GM23338 (cell line): ENCODE data around the gene ANP32E. TPM values are rescaled to one million over a fixed set of nuclear protein-coding genes. Genes with fewer than 3 reads are reported as not detected.

Experiments
- ATAC-seq: fragments of 200-7000 bp; cut with Tn5 transposase; 3 replicates; pipeline ENCODE4 v1.9.1; 2020
- DNase-seq: peaks from one replicate; pipeline ENCODE4 v3.0.0-alpha.2; 2015; ENCODE audit warnings: low spot score
- H2AFZ ChIP-seq: fragments of 200-600 bp; sonication (generic); 2 replicates; pipeline ENCODE4 v1.8.0; 2016; ENCODE audit warnings: antibody characterized with exemption, mild to moderate bottlenecking, moderate library complexity
- H3F3A ChIP-seq: fragments of 200-600 bp; sonication (generic); replicated peaks from 2 replicates; pipeline ENCODE4 v1.8.0; 2017; ENCODE audit warnings: antibody characterized with exemption, mixed run types, low read depth
- H3K27ac ChIP-seq: fragments of 200-600 bp; sonication (generic); 2 replicates; pipeline ENCODE4 v1.6.1; 2016; ENCODE audit warnings: low read depth
- H3K27me3 ChIP-seq: fragments of 200-600 bp; sonication (generic); 2 replicates; pipeline ENCODE4 v1.8.0; 2016; ENCODE audit warnings: mild to moderate bottlenecking, mixed run types, moderate library complexity; ENCODE audit not compliant: insufficient read depth
- H3K36me3 ChIP-seq: fragments of 200-600 bp; sonication (generic); 2 replicates; pipeline ENCODE4 v1.8.0; 2016; ENCODE audit warnings: mild to moderate bottlenecking; ENCODE audit not compliant: insufficient read depth
- H3K4me1 ChIP-seq: fragments of 200-600 bp; sonication (generic); 2 replicates; pipeline ENCODE4 v1.8.0; 2016; ENCODE audit warnings: mild to moderate bottlenecking, moderate library complexity; ENCODE audit not compliant: insufficient read depth
- H3K4me2 ChIP-seq: fragments of 200-600 bp; sonication (generic); 2 replicates; pipeline ENCODE4 v1.7.1; 2017; ENCODE audit warnings: mixed run types
- H3K4me3 ChIP-seq: fragments of 200-600 bp; sonication (generic); 2 replicates; pipeline ENCODE4 v1.6.1; 2016; ENCODE audit warnings: mixed run types
- H3K79me2 ChIP-seq: fragments of 200-600 bp; sonication (generic); replicated peaks from 2 replicates; pipeline ENCODE4 v1.8.0; 2017; ENCODE audit warnings: mild to moderate bottlenecking; ENCODE audit not compliant: insufficient read depth
- H3K9me2 ChIP-seq: fragments of 200-600 bp; sonication (generic); 2 replicates; pipeline ENCODE4 v1.8.0; 2017; ENCODE audit not compliant: insufficient read depth
- H4K20me1 ChIP-seq: fragments of 200-600 bp; sonication (generic); replicated peaks from 2 replicates; pipeline ENCODE4 v1.8.0; 2017; ENCODE audit warnings: mild to moderate bottlenecking; ENCODE audit not compliant: insufficient read depth
- H3K27ac Mint-ChIP-seq: 2 replicates; pipeline ENCODE4 v1.8.0; 2020; ENCODE audit warnings: inconsistent platforms, mild to moderate bottlenecking, moderate library complexity, mixed read lengths
- H3K27me3 Mint-ChIP-seq: 3 replicates; pipeline ENCODE4 v1.8.0; 2022; ENCODE audit warnings: low read depth, mild to moderate bottlenecking, moderate library complexity, mixed read lengths, inconsistent platforms; ENCODE audit not compliant: insufficient read depth, poor library complexity
- H3K36me3 Mint-ChIP-seq: 3 replicates; pipeline ENCODE4 v1.8.0; 2021; ENCODE audit warnings: low read depth, mild to moderate bottlenecking, inconsistent platforms, moderate library complexity, mixed read lengths
- H3K4me1 Mint-ChIP-seq: 3 replicates; pipeline ENCODE4 v1.8.0; 2020; ENCODE audit warnings: mild to moderate bottlenecking, inconsistent platforms, mixed read lengths
- H3K4me3 Mint-ChIP-seq: 3 replicates; pipeline ENCODE4 v1.8.0; 2021; ENCODE audit warnings: moderate library complexity, mild to moderate bottlenecking, inconsistent platforms, mixed read lengths
- H3K9me3 Mint-ChIP-seq: 3 replicates; pipeline ENCODE4 v1.8.0; 2020; ENCODE audit warnings: moderate library complexity, mild to moderate bottlenecking, inconsistent platforms, mixed read lengths
- CREB1 ChIP-seq: fragments of 250-450 bp; sonication (Bioruptor Pico); IDR thresholded peaks from 2 replicates; pipeline ENCODE4 v1.5.0; 2020; ENCODE audit warnings: low read depth, mild to moderate bottlenecking, moderate library complexity
- EZH2 ChIP-seq: fragments of 200-600 bp; sonication (generic); IDR thresholded peaks from one replicate; pipeline ENCODE4 v1.8.0; 2017; ENCODE audit warnings: antibody characterized with exemption, mild to moderate bottlenecking, low read depth; ENCODE audit not compliant: unreplicated experiment
- EZH2phosphoT487 ChIP-seq: fragments of 200-600 bp; sonication (generic); IDR thresholded peaks from one replicate; pipeline ENCODE4 v1.8.1; 2018; ENCODE audit warnings: antibody characterized with exemption; ENCODE audit not compliant: unreplicated experiment
- JUNB ChIP-seq: IDR thresholded peaks from one replicate; pipeline ENCODE4 v1.6.1; 2016; ENCODE audit warnings: antibody characterized with exemption; ENCODE audit not compliant: unreplicated experiment
- POLR2AphosphoS5 ChIP-seq: IDR thresholded peaks from 2 replicates; pipeline ENCODE4 v1.6.1; 2016; ENCODE audit warnings: antibody characterized with exemption, low read depth
- ZNF114 ChIP-seq: fragments of 250-450 bp; sonication (Bioruptor Pico); IDR thresholded peaks from 2 replicates; pipeline ENCODE4 v1.5.0; 2020; ENCODE audit warnings: mild to moderate bottlenecking, moderate library complexity
- polyA plus RNA-seq: library from polyadenylated mRNA; unstranded; fragments of >200 nt; fragmentation: Nextera tagmentation; extraction: Ambion mirVana; gene quantifications from 2 replicates; pipeline ENCODE4 v1.2.1, GENCODE V29; 2016
- total RNA-seq: library from RNA; depleted of rRNA; stranded (reverse); fragments of >200 nt; shearing (Covaris generic); gene quantifications from 2 replicates; pipeline ENCODE4 v1.2.3, GENCODE V29; 2014
- TF ChIP-seq, protein P1 (sequence below): IDR thresholded peaks from 2 replicates; pipeline ENCODE4 v1.6.1; 2016; ENCODE audit warnings: antibody characterized with exemption
- TF ChIP-seq, protein P2 (sequence below), 2 experiments: fragments of 200-600 bp in 1 of 2; sonication (generic) in 1 of 2; conservative IDR thresholded peaks; 2 replicates each; pipeline versions ENCODE4 v1.5.1 to v1.6.1; 2016 to 2017; ENCODE audit warnings: antibody characterized with exemption in 2 of 2, low read depth in 2 of 2, mild to moderate bottlenecking in 2 of 2, moderate library complexity in 1 of 2
- TF ChIP-seq, protein P3 (sequence below): IDR thresholded peaks from one replicate; pipeline ENCODE4 v1.6.1; 2018; ENCODE audit warnings: antibody characterized with exemption; ENCODE audit not compliant: unreplicated experiment

The ANP32E gene
- total and polyA plus RNA-seq, 2 experiments from 2014 or later, result 88.6 to 257 TPM

DNA sequence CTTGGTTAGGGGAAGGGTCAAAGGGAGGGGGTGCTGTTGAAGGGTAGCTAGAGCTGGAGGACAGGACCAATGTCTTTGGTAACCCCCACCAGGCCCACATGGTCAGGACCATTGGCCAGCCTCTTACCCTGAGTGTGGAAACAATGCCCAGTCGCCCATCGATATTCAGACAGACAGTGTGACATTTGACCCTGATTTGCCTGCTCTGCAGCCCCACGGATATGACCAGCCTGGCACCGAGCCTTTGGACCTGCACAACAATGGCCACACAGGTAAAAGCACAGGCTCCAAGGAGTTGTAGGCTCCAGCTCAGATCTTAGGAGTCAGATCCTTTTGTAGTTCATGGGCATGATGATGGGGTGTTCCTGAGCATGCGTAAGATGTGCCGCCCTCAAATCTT lies 25.5 kb upstream of the ANP32E start (continued):
- no peak for TF ChIP-seq EZH2phosphoT487
- no peak for TF ChIP-seq ZNF114 (CRISPR knock-in tag)
- no peak for TF ChIP-seq JUNB
- TF ChIP-seq EZH2, result no peak
- TF ChIP-seq, protein P1, sequence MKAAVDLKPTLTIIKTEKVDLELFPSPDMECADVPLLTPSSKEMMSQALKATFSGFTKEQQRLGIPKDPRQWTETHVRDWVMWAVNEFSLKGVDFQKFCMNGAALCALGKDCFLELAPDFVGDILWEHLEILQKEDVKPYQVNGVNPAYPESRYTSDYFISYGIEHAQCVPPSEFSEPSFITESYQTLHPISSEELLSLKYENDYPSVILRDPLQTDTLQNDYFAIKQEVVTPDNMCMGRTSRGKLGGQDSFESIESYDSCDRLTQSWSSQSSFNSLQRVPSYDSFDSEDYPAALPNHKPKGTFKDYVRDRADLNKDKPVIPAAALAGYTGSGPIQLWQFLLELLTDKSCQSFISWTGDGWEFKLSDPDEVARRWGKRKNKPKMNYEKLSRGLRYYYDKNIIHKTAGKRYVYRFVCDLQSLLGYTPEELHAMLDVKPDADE, result no peak
- TF ChIP-seq, protein P2, sequence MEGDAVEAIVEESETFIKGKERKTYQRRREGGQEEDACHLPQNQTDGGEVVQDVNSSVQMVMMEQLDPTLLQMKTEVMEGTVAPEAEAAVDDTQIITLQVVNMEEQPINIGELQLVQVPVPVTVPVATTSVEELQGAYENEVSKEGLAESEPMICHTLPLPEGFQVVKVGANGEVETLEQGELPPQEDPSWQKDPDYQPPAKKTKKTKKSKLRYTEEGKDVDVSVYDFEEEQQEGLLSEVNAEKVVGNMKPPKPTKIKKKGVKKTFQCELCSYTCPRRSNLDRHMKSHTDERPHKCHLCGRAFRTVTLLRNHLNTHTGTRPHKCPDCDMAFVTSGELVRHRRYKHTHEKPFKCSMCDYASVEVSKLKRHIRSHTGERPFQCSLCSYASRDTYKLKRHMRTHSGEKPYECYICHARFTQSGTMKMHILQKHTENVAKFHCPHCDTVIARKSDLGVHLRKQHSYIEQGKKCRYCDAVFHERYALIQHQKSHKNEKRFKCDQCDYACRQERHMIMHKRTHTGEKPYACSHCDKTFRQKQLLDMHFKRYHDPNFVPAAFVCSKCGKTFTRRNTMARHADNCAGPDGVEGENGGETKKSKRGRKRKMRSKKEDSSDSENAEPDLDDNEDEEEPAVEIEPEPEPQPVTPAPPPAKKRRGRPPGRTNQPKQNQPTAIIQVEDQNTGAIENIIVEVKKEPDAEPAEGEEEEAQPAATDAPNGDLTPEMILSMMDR (conservative IDR thresholded peaks at IDR 0.05; ENCODE audit: low read depth in 2 of 2), result no peak

DNA sequence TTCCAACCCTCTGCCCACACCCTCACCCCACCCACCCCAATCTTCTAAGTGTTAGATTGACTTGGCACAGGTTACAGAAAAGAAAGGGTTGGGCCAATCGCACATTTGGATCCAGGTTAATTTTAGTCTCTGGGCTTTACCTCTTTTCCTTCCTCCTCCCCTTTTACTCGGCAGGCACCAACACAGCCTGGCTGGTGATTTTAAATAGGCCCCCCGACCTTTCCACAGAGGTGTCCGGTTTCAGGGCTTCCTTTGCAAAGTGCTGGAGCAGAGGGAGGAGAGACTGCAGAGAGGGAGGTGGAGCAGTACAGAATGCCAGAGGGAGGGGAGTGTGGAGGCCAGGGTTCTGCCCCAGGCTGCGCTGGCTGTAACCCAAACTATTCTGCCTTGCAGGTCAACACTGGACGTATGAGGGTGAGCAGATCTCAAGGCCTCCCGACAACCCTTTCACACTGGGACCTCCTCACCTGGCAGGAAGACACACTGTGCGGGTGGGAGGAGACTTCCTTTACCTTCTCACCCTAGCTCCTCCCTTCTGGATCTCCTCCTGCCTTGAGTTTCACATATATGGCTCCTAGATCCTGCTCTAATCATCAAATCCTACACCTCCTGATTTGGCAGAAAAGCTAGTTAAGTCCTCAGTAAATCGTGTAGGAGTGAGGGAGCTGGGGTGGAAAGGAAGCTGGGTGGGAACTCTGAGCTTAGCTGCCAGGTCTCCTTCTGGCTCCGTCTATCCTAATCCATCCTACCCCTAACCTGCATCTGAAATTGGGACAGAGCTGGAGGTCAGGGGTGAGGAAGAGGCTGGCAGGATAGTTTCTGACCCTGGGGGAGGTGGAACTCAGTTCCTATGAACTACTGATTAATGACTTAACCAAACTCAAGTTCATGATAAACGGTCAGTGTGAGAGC lies 24.1 kb upstream of the ANP32E start:
- peak; percentile 97 for DNase-seq
- peaks cover 26% of the 10 kb centered on the region for H3K79me2 ChIP-seq
- H3K4me1 Mint-ChIP-seq, result peaks cover 41% of the 10 kb centered on the region
- peak overlapping the region; percentile 88 for H3K4me3 ChIP-seq
- no peak overlapping the region for H2AFZ ChIP-seq
- H3K4me2 ChIP-seq, result peak overlapping the region; percentile 95
- peaks cover 10% of the 10 kb centered on the region for H4K20me1 ChIP-seq
- H3K36me3 Mint-ChIP-seq, result peaks cover 43% of the 10 kb centered on the region
- H3F3A ChIP-seq, result peaks cover 37% of the 10 kb centered on the region
- peak; percentile 78 for ATAC-seq
- peak overlapping the region; percentile 89 for H3K27ac ChIP-seq
- no peaks in the 10 kb centered on the region for H3K27me3 ChIP-seq
- peak overlapping the region; percentile 98 for H3K27ac Mint-ChIP-seq
- H3K4me3 Mint-ChIP-seq, result peak overlapping the region; percentile 91
- peaks cover 16% of the 10 kb centered on the region for H3K27me3 Mint-ChIP-seq
- H3K36me3 ChIP-seq, result peaks cover 19% of the 10 kb centered on the region; the same call in 1 of the 2 replicates
- no peaks in the 10 kb centered on the region for H3K9me2 ChIP-seq
- peaks cover 2% of the 10 kb centered on the region; the same call in 2 of the 3 replicates for H3K9me3 Mint-ChIP-seq
- peaks cover 21% of the 10 kb centered on the region for H3K4me1 ChIP-seq
- TF ChIP-seq POLR2AphosphoS5 (peak; percentile 69), ZNF114 (CRISPR knock-in tag) (no peak), CREB1 (CRISPR knock-in tag) (0 out of 2 replicates have a peak, but pooled peaks have one; percentile 38), EZH2 (no peak)
- TF ChIP-seq, protein P1, result no peak
- TF ChIP-seq, protein P3, sequence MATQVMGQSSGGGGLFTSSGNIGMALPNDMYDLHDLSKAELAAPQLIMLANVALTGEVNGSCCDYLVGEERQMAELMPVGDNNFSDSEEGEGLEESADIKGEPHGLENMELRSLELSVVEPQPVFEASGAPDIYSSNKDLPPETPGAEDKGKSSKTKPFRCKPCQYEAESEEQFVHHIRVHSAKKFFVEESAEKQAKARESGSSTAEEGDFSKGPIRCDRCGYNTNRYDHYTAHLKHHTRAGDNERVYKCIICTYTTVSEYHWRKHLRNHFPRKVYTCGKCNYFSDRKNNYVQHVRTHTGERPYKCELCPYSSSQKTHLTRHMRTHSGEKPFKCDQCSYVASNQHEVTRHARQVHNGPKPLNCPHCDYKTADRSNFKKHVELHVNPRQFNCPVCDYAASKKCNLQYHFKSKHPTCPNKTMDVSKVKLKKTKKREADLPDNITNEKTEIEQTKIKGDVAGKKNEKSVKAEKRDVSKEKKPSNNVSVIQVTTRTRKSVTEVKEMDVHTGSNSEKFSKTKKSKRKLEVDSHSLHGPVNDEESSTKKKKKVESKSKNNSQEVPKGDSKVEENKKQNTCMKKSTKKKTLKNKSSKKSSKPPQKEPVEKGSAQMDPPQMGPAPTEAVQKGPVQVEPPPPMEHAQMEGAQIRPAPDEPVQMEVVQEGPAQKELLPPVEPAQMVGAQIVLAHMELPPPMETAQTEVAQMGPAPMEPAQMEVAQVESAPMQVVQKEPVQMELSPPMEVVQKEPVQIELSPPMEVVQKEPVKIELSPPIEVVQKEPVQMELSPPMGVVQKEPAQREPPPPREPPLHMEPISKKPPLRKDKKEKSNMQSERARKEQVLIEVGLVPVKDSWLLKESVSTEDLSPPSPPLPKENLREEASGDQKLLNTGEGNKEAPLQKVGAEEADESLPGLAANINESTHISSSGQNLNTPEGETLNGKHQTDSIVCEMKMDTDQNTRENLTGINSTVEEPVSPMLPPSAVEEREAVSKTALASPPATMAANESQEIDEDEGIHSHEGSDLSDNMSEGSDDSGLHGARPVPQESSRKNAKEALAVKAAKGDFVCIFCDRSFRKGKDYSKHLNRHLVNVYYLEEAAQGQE, result no peak
